Stimulated activated CD8-positive, alpha-beta memory T cell treated with anti-CD3 and anti-CD28 coated beads, Interleukin-4, amount 100 ng/mL, for 4 hours (primary cell): ENCODE measurements around the gene GNAT3.

ENCODE experiments used
- DNase-seq, 2 donors: peaks; one replicate each; pipeline ENCODE4 v3.0.0-alpha.2; 2020; ENCODE audit warnings: low read depth in 2 of 2, low spot score in 1 of 2

The GNAT3 gene

GRCh38 chr7:80464211-80464610 is 47.7 kb downstream of the GNAT3 start:
- no peak for DNase-seq

GRCh38 chr7:80463272-80463920 is 48.5 kb downstream of the GNAT3 start:
- no peak for DNase-seq

GRCh38 chr7:80460857-80461256 is 51.0 kb downstream of the GNAT3 start:
- DNase-seq: no peak

- DNase-seq: no peak
Observed at GRCh38 chr7:80459776-80460510, 51.9 kb downstream of the GNAT3 start.

- no peak for DNase-seq
Observed at GRCh38 chr7:80458822-80459725, 52.8 kb downstream of the GNAT3 start.

- DNase-seq: no peak
Observed at GRCh38 chr7:80453699-80454340, 58.0 kb downstream of the GNAT3 start.

- DNase-seq: no peak
Observed at GRCh38 chr7:80450621-80451308, 61.1 kb downstream of the GNAT3 start.

GRCh38 chr7:80449836-80450235 is 62.0 kb downstream of the GNAT3 start:
- DNase-seq: no peak

- no peak for DNase-seq
Observed at GRCh38 chr7:80445351-80445750, 66.5 kb downstream of the GNAT3 start.

GRCh38 chr7:80444811-80445210 is 67.1 kb downstream of the GNAT3 start:
- DNase-seq: no peak

GRCh38 chr7:80443325-80443724 is 68.5 kb downstream of the GNAT3 start:
- no peak for DNase-seq

- no peak for DNase-seq
Observed at GRCh38 chr7:80440883-80441282, 71.0 kb downstream of the GNAT3 start.

- no peak for DNase-seq
Observed at GRCh38 chr7:80439894-80440821, 71.7 kb downstream of the GNAT3 start.

- DNase-seq: no peak
Observed at GRCh38 chr7:80435521-80435920, 76.3 kb downstream of the GNAT3 start.

GRCh38 chr7:80434047-80434446 is 77.8 kb downstream of the GNAT3 start:
- no peak for DNase-seq

- DNase-seq: no peak
Observed at GRCh38 chr7:80432166-80432565, 79.7 kb downstream of the GNAT3 start.

- no peak for DNase-seq
Observed at GRCh38 chr7:80429181-80429580, 82.7 kb downstream of the GNAT3 start.

GRCh38 chr7:80428161-80429054 is 83.5 kb downstream of the GNAT3 start:
- no peak for DNase-seq

- no peak for DNase-seq
Observed at GRCh38 chr7:80427218-80427617, 84.6 kb downstream of the GNAT3 start.
